ENCODE measurements around the gene INCENP. TPM values are rescaled to one million over a fixed set of nuclear protein-coding genes. Genes with fewer than 3 reads are reported as not detected.

INCENP gene
- total and polyA plus RNA-seq, 2 of the 13 experiments (the other 11 are each of a cell fraction or from before 2014, with no cell fraction given) = 14.1 to 37.3 TPM

DNA sequence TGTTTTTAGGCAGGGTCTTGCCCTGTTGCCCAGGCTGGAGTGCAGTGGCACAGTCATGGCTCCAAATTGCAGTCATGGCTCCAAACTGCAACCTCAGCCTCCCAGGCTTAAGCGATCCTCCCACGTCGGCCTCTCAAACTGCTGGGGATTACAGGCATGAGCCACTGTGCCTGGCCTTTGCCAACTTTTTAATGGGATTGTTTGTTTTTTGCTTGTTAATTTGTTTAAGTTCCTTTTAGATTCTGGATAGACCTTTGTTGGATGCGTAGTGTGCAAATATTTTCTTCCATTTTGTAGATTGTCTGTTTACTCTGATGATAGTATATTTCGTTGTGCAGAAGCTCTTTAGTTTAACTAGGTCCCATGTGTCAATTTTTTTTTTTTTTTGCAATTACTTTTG is 56.2 kb downstream of the INCENP start (continued):
- TF ChIP-seq ZBTB40 (IDR thresholded peaks at IDR 0.05) (no peak), ZBTB40 (CRISPR knock-in tag; IDR thresholded peaks at IDR 0.05) (no peak), ZNF841 (CRISPR knock-in tag; IDR thresholded peaks at IDR 0.05; ENCODE audit: borderline replicate concordance) (no peak), SYNCRIP (IDR thresholded peaks at IDR 0.05; ENCODE audit: insufficient read depth, low read depth, low read length) (no peak), ZFP62 (CRISPR knock-in tag; IDR thresholded peaks at IDR 0.05) (no peak), FOXP1 (IDR thresholded peaks at IDR 0.05) (no peak), FOXP1 (CRISPR knock-in tag; IDR thresholded peaks at IDR 0.05) (no peak), DMTF1 (CRISPR knock-in tag; IDR thresholded peaks at IDR 0.05) (no peak), YY1 (IDR thresholded peaks at IDR 0.05; ENCODE audit: insufficient read depth, insufficient replicate concordance, low read depth, low read length) (no peak), ZFP36L1 (CRISPR knock-in tag; IDR thresholded peaks at IDR 0.05) (no peak), SMARCC2 (IDR thresholded peaks at IDR 0.05) (no peak), PAF1 (CRISPR knock-in tag; IDR thresholded peaks at IDR 0.05) (no peak), HNRNPH1 (optimal IDR thresholded peaks at IDR 0.05; ENCODE audit: low read depth, low read length) (no peak)

Data from HepG2 (cell line).